ENCODE results near the gene VPS72.

VPS72 gene, protein sequence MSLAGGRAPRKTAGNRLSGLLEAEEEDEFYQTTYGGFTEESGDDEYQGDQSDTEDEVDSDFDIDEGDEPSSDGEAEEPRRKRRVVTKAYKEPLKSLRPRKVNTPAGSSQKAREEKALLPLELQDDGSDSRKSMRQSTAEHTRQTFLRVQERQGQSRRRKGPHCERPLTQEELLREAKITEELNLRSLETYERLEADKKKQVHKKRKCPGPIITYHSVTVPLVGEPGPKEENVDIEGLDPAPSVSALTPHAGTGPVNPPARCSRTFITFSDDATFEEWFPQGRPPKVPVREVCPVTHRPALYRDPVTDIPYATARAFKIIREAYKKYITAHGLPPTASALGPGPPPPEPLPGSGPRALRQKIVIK

DNA sequence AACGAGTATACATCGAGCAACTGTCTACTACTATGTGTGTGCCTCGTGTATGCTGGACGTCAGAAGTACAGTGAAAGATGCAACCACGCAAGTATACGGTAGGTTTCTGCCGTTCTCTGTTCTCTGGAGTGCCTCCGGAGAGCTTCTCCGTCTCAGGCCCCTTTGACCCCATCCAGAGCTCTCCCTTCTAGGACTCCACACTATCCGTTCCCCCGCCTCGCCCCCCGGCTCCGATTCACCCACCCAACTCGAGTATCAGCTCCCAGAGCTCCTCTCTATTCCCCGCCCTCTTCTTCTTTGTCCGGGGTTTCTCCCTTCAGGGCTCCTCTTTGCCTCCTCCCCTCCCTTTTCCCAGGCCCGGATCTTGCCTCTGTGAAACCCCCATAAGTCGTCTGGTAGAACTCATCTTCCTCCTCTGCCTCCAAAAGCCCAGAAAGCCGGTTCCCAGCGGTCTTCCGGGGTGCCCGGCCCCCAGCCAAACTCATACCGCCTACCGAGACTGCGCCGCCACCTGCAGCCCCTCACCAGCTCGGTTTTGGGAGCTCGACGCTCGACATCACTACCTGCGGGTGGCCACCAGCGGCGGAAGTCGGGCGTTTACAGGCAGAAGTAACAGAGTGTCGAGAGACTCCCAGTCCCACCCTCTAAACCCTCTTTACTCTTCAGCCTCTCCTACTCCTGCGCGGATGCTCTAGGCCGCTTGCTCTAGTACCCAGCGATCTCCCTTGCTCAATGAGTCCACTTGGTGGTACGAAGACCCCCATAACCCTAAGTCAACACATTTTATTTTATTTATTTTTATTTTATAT, at the start of gene VPS72:
Gene VPS72 (minus strand): TSS at position 561 of the 809 bp plus-strand sequence. CDS start 76 bp downstream, at position 485.
- TF ChIP-seq, protein P1, sequence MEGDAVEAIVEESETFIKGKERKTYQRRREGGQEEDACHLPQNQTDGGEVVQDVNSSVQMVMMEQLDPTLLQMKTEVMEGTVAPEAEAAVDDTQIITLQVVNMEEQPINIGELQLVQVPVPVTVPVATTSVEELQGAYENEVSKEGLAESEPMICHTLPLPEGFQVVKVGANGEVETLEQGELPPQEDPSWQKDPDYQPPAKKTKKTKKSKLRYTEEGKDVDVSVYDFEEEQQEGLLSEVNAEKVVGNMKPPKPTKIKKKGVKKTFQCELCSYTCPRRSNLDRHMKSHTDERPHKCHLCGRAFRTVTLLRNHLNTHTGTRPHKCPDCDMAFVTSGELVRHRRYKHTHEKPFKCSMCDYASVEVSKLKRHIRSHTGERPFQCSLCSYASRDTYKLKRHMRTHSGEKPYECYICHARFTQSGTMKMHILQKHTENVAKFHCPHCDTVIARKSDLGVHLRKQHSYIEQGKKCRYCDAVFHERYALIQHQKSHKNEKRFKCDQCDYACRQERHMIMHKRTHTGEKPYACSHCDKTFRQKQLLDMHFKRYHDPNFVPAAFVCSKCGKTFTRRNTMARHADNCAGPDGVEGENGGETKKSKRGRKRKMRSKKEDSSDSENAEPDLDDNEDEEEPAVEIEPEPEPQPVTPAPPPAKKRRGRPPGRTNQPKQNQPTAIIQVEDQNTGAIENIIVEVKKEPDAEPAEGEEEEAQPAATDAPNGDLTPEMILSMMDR (IDR thresholded peaks at IDR 0.05; ENCODE audit: borderline replicate concordance, insufficient read depth, low read depth, low read length) = no peak
- peak within 1 kb of the TSS; percentile 74 for H3K4me3 ChIP-seq (ENCODE audit: low read depth, low read length)

DNA sequence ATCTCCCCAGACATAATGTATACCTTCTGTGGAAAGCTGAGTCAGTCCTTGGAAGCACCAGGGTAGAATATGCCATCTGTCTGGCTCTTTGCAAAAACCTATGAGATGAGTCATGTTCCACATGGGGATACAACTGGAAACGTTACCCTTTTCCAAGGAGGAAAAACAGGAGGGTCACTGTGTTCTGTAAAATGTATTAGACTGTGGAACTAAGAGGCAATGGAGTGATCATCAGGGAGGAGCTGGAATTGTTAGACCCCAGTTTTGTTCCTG, 48.4 kb upstream of the VPS72 start:
- TF ChIP-seq, protein P1 (IDR thresholded peaks at IDR 0.05; ENCODE audit: borderline replicate concordance, insufficient read depth, low read depth, low read length) = no peak
- H3K4me3 ChIP-seq (ENCODE audit: low read depth, low read length) = no peak overlapping the region

DNA sequence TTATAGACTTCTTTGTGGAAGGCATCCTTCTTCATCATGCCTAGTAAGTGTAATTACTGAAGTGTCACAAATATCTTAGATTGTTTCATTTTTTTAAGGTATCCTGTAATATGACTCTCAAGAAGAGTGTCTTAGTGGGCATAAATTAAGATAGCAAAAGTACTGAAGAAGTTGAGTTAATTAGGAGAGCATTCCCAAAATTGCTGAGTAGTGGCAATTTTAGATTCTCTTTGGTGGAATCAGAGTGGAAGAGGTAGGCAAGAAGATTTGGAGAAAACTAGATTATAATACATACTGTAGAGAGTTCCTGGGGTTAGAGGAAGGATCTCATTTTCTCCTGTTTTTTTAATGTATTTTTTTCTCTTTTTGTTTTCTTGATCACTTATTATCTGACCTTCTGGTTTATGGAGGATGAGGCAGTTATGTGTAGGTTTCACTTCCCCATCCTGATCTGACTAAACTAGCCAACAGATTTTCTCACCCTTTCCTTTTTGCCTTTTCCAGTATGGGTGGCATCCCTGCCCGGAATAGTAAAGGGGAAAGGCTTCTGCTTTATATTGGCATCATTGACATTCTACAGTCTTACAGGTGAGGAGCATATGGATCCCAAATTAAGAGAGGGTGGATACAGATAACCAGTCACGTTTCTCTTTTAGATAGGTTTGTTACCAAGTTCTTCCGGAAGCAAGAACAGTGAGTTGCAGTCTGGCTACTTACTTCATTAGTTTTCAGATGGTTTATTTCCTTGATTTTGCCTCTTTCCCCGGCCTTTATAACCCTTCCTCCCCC, 47.9 kb upstream of the VPS72 start:
- TF ChIP-seq, protein P1 (IDR thresholded peaks at IDR 0.05; ENCODE audit: borderline replicate concordance, insufficient read depth, low read depth, low read length) = no peak
- no peak overlapping the region for H3K4me3 ChIP-seq (ENCODE audit: low read depth, low read length)

DNA sequence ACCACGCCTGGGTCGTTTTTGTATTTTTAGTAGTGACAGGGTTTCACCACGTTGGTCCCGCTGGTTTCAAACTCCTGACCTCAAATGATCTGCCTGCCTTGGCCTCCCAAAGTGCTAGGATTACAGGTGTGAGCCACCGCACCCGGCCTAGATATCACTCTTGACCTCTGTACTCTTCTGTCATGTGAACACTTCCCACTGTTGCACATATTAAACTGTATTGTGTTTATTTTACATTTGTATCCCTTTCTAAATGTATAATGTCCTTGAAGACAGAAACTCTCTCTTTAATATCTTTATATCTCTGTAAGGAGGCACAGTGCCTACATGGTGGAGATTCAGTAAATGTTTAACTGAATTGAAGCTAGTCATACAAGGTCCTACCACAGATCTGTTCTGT, 45.2 kb upstream of the VPS72 start:
- no peak overlapping the region for H3K4me3 ChIP-seq (ENCODE audit: low read depth, low read length)
- TF ChIP-seq, protein P1 (IDR thresholded peaks at IDR 0.05; ENCODE audit: borderline replicate concordance, insufficient read depth, low read depth, low read length) = no peak

DNA sequence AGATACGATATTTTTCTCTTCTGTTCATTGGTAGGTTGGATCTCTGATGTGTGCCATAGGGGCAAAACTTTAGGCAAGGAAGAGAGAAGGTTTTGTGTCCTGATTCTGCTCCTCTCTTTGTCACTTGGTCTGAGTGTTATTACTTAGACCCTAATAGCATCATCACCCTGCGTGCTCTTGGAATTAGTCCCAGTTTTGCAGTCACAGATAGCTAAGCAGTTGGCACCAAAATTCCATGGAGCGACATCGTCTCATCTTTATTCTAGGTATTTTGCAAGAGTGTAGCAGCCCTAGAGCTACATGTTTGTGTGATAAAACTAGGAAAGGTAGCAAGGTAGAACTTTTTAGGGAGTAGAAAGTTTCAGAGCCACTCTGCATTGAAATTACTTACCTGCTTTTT, 32.1 kb upstream of the VPS72 start:
- H3K4me3 ChIP-seq (ENCODE audit: low read depth, low read length) = no peak overlapping the region
- TF ChIP-seq, protein P1 (IDR thresholded peaks at IDR 0.05; ENCODE audit: borderline replicate concordance, insufficient read depth, low read depth, low read length) = no peak

DNA sequence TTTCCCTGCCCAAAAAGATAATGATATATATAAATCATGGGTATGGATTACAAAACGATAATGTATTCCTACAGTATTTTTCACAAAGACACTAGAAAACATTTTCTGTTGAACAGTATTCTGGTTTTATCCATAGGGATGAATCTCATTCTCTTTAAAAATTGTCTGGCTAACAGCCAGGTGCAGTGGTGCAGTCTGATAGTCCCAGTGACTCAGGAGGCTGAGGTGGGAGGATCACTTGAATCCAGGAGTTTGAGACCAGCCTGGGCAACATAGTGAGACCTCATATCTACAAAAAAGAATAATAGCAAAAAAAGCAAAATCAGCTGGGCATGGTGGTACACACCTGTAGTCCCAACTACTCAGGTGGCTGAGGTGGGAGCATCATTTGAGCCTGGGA, 31.6 kb upstream of the VPS72 start:
- TF ChIP-seq, protein P1 (IDR thresholded peaks at IDR 0.05; ENCODE audit: borderline replicate concordance, insufficient read depth, low read depth, low read length) = no peak
- H3K4me3 ChIP-seq (ENCODE audit: low read depth, low read length) = no peak overlapping the region
